Prostate gland (tissue), 2 donors: ENCODE measurements around the gene TIMM10. TPM values are rescaled to one million over a fixed set of nuclear protein-coding genes. Genes with fewer than 3 reads are reported as not detected.
A peak's percentile ranks its signal among the peaks of the same experiment; 100 is the strongest.

Experiments used
- DNase-seq: peaks from one replicate; pipeline ENCODE4 v3.0.0-alpha.2; 2019; ENCODE audit warnings: low spot score
- H3K27ac ChIP-seq, 2 donors: fragments of 200-600 bp; sonication (generic); 2 replicates each; pipeline ENCODE4 v1.5.1; 2017 to 2019
- H3K27me3 ChIP-seq: fragments of 200-600 bp; sonication (generic); replicated peaks from 2 replicates; pipeline ENCODE4 v1.5.1; 2019; ENCODE audit not compliant: insufficient read depth
- H3K36me3 ChIP-seq, 2 donors: fragments of 200-600 bp; sonication (generic); 1 replicate in 1 of 2; 2 replicates in 1 of 2; pipeline versions ENCODE4 v1.5.1 to v1.8.1; 2017 to 2019
- H3K4me1 ChIP-seq: fragments of 200-600 bp; sonication (generic); replicated peaks from 2 replicates; pipeline ENCODE4 v1.5.1; 2019
- H3K4me3 ChIP-seq, 2 donors: fragments of 200-600 bp; sonication (generic); 2 replicates each; pipeline ENCODE4 v1.5.1; 2017 to 2019
- H3K9me3 ChIP-seq: fragments of 200-600 bp; sonication (generic); 2 replicates; pipeline ENCODE4 v1.5.1; 2017
- CTCF ChIP-seq, 4 experiments: fragments of 200-600 bp in 2 of 4; fragments of 450-650 bp in 2 of 4; sonication (generic) in 2 of 4; IDR thresholded peaks; 1 replicate in 3 of 4; 2 replicates in 1 of 4; pipeline ENCODE4 v1.5.1; 2016 to 2019; ENCODE audit warnings: antibody characterized with exemption in 4 of 4, mild to moderate bottlenecking in 2 of 4, moderate library complexity in 2 of 4
- POLR2A ChIP-seq: fragments of 450-650 bp; IDR thresholded peaks from one replicate; pipeline ENCODE4 v1.6.1; 2016; ENCODE audit warnings: antibody characterized with exemption, mild to moderate bottlenecking
- POLR2AphosphoS5 ChIP-seq: sonication (generic); formaldehyde crosslinking; IDR thresholded peaks from one replicate; pipeline ENCODE4 v1.6.1; 2017; ENCODE audit warnings: antibody characterized with exemption
- WGBS: methylation state at CpG from one replicate; pipeline ENCODE4 v1.1.5; 2018; 5-methylcytosine and 5-hydroxymethylcytosine counted together
- intact Hi-C: fragments of 100-400 bp; cut with DNase I; formaldehyde crosslinking; loops from one replicate; pipeline ENCODE4 v1.14.2; 2022
- total RNA-seq, 2 donors: library from RNA; depleted of rRNA; stranded (reverse); fragments of >200 nt; gene quantifications; one replicate each; pipeline ENCODE4 v1.1.0, GENCODE V29; 2016

Gene TIMM10
- total RNA-seq: 10 to 100 TPM; 35.2 to 44.3 TPM

DNA sequence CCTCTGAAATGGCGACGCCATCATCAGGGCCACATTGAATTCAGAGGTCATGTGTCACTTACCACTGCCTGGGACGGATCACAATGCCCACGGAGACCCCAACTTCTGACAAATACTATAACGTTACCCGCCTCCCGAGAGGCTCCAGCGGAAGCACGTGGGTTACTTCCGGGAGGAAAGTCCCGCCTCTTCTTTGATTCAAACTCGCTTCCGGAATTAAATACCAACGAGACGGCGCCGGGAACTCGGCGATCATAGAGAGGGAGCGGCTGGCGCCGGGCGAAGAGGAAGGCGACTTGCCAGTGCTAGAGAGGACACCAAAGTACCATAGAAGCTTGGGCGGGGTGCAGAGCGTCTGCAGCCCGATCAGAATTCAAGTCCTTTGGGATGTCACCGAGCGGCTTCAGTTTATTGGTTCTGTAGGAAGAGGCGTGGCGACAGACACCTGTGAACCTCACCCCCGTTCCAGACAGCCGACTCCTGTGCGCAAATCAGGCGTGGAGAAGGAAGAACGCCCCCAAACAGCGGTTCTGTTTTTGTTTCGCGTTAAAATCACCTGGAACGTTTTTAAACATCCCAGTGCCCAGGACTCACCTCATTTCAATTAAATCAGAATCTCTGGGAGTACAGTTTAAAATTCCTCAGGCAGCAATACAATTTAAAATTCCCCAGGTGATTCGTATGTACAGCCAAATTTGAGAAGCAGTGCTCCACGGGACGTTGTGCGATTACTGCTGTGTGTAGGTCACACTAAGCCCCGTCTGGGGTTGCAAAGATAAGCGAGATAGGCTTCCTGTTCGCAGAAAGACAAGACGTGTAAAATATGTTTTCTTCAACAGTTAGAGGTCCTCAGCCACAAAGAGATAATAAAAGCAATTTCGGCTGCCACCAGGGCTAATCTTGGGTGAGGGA is at the start of gene TIMM10:
TIMM10 (minus strand) TSS at position 159 of the 912 bp plus-strand sequence. CDS start 565 bp downstream, outside the sequence.
- WGBS: under 1% methylated on average over 49 of the region's 49 CpGs

DNA sequence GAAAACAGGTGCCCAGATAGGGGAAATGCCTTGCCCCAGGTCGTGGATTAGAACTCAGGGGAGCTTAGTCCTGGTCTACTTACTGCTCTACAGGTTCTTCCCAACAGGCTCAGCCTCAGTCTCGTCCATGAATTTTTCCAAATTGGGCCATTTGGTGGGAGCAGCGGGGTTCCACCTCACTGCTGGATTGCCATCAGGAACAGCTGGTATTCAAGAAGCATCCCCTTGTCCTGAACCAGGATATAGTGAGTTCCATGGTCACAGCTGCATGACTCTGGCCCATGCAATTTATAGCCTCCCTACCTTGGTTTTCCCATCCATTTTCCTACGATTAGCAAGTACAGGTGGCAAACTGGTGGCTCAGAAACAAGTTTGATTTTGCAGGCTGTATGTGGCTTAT is 43.5 kb upstream of the TIMM10 start:
- intact Hi-C loops: no loop called here
- no peaks in the 10 kb centered on the region for H3K27me3 ChIP-seq
- no peak for DNase-seq
- no peaks in the 10 kb centered on the region for H3K9me3 ChIP-seq
- WGBS: 53% methylated on average over 4 of the region's 4 CpGs
- H3K4me1 ChIP-seq: no peaks in the 10 kb centered on the region
- H3K27ac ChIP-seq: no peak overlapping the region
- no peak overlapping the region for H3K4me3 ChIP-seq
- TF ChIP-seq CTCF (IDR thresholded peaks at IDR 0.05): no peak
- no peak for TF ChIP-seq POLR2AphosphoS5
- no peak for TF ChIP-seq POLR2A
- no peaks in the 10 kb centered on the region for H3K36me3 ChIP-seq

More for the DNA sequence above, at the start of gene TIMM10:
- Histone ChIP-seq H3K27ac (peak within 1 kb of the TSS; percentile 69 to 74), H3K27me3 (no peaks in the 10 kb centered on the region), H3K36me3 (no peaks in the 10 kb centered on the region), H3K4me3 (peak within 1 kb of the TSS; percentile 48 to 53), H3K4me1 (peaks cover 5% of the 10 kb centered on the region), H3K9me3 (no peaks in the 10 kb centered on the region)
- no peak for TF ChIP-seq CTCF (IDR thresholded peaks at IDR 0.05)
- TF ChIP-seq POLR2AphosphoS5: peak; percentile 99
- peak; percentile 55 for TF ChIP-seq POLR2A
- peak; percentile 98 for DNase-seq
- intact Hi-C loops: no loop called here

- no peaks in the 10 kb centered on the region for H3K9me3 ChIP-seq
- 55% methylated on average over 2 of the region's 2 CpGs for WGBS
- intact Hi-C loops: no loop called here
- H3K4me1 ChIP-seq: peaks cover 1% of the 10 kb centered on the region
- no peak overlapping the region for H3K4me3 ChIP-seq
- no peak for TF ChIP-seq CTCF (IDR thresholded peaks at IDR 0.05)
- H3K27ac ChIP-seq: no peak overlapping the region
- H3K27me3 ChIP-seq: no peaks in the 10 kb centered on the region
- H3K36me3 ChIP-seq: no peaks in the 10 kb centered on the region
- DNase-seq: no peak
Observed at GRCh38 chr11:57571606-57572005, 41.1 kb upstream of the TIMM10 start.

DNA sequence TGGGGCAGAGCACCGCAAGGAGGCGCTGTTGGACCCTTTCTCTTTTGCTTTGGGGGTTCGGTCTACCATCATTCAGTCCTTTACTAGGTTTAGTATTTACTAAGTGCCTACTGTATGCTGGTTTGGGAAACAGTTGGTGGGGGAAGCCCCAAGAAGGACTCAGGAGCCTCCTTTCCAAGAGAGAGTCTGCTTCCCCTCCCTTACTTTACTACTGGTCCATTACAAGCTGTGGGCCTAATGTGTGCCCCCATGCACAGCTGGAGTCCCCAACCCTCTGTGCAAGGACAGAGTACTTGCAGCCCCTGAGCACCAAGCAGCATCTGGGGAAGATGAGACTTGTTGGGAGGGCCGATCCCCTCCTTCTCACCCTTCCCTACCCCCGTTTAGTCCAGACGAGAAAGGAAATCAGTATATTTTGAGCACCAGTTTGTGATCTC is 37.8 kb upstream of the TIMM10 start:
- no peaks in the 10 kb centered on the region for H3K36me3 ChIP-seq
- H3K9me3 ChIP-seq: no peaks in the 10 kb centered on the region
- TF ChIP-seq POLR2A (no peak), CTCF (IDR thresholded peaks at IDR 0.05) (peak in 3 of 4 experiments; percentile 2 to 90 (median 67)), POLR2AphosphoS5 (no peak)
- DNase-seq: no peak
- intact Hi-C loops: loop anchor here (2.0 kb wide), 2 partner anchors 30 to 72 kb away; no protein-coding TSS in a partner anchor
- H3K4me1 ChIP-seq: peaks cover 4% of the 10 kb centered on the region
- H3K27ac ChIP-seq: peak overlapping the region; percentile 83 to 85
- H3K27me3 ChIP-seq: no peaks in the 10 kb centered on the region
- WGBS: 26% methylated on average over 6 of the region's 6 CpGs
- H3K4me3 ChIP-seq: peak overlapping the region; percentile 60 to 81
